Astrocyte of the cerebellum (primary cell): ENCODE results near the gene FYN.

ENCODE experiments used
- DNase-seq: peaks from one replicate; pipeline ENCODE4 v3.0.0-alpha.2; 2011; ENCODE audit warnings: low read depth
- H3K4me3 ChIP-seq: 2 replicates; pipeline ENCODE4 v1.5.1; 2011; ENCODE audit warnings: mild to moderate bottlenecking, low read depth, low read length, moderate library complexity
- in situ Hi-C: cut with HindIII; loops from 2 replicates; pipeline ENCODE4 v1.10.0; 2017; ENCODE audit warnings: low sequenced_read_pairs
- TF ChIP-seq, protein P1 (sequence below): IDR thresholded peaks from 2 replicates; pipeline ENCODE4 v1.5.1; 2012; ENCODE audit warnings: low read length, low read depth, moderate library complexity, mild to moderate bottlenecking; ENCODE audit errors: missing control alignments

The FYN gene

DNA sequence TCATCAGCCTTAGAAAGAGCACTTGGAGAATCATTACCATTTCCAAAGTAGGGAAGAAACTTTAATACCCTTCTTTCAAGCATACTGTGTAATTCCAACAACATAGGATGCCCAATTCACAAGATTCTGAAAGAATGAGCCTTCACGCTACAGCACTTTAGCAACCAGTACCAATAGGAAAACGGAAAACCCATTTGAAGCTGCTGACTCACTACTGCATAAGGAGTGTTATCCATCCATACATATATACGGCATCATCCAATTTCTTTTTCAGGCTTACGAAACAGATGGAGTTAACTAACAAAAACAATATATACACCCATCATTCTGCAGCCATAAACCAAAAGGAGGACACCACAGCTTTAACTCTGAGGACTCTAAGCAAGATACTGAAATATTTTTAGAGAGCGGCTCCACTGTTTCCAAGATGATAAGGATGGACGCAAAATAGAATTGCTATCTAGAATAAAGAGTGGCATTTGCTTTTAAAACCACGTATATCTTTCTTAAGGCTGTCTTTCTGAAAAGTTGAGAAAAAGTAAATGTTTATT is 24.9 kb downstream of the FYN start:
- in situ Hi-C loops, result no loop called here
- H3K4me3 ChIP-seq, result no peak overlapping the region
- TF ChIP-seq, protein P1, sequence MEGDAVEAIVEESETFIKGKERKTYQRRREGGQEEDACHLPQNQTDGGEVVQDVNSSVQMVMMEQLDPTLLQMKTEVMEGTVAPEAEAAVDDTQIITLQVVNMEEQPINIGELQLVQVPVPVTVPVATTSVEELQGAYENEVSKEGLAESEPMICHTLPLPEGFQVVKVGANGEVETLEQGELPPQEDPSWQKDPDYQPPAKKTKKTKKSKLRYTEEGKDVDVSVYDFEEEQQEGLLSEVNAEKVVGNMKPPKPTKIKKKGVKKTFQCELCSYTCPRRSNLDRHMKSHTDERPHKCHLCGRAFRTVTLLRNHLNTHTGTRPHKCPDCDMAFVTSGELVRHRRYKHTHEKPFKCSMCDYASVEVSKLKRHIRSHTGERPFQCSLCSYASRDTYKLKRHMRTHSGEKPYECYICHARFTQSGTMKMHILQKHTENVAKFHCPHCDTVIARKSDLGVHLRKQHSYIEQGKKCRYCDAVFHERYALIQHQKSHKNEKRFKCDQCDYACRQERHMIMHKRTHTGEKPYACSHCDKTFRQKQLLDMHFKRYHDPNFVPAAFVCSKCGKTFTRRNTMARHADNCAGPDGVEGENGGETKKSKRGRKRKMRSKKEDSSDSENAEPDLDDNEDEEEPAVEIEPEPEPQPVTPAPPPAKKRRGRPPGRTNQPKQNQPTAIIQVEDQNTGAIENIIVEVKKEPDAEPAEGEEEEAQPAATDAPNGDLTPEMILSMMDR, result no peak
- no peak for DNase-seq

DNA sequence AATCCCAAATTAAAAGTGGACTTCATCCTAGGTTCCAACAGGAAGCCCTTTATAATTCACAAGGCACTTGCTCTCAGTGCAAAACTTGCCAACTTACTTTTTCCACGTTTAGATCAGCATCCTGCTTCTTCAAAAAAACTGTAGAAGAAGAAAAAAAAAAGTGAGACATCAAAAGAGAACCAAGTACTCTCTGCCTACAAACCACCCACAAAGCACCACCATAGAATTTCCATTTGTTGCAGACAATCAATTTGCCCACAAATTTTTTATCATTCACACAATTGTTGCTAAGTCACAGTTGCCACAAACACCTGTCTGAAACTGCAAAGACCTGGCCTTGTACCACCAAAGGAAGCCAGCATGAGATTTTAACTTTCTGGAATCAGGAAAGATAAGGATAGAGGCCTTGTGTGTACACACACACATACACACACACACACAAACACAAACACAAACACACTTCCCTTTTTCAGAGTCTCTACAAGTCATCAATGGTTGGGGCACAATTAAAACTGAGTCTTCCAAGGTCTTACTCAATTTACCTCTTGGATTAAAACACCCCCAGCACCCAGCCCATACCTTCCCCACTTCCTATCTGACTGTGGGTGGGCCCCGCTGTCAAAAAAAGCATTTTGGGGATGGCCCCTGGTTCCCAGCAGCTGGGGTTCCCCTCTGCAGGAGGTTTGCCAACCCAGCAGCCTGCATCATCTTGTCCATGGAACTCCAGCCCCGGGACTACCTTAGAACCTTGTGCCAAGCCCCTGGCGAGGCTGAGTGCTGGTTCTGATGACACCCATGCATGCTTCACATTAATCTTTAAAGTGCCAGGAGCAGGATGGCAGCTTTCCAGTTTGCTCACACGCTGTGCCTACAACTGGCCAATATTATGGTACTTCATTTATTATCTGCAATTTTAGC is 26.5 kb downstream of the FYN start:
- no peak for DNase-seq
- no peak overlapping the region for H3K4me3 ChIP-seq
- TF ChIP-seq, protein P1, result no peak
- in situ Hi-C loops, result no loop called here

GRCh38 chr6:111846066-111846465 is 27.2 kb downstream of the FYN start:
- no peak for DNase-seq
- in situ Hi-C loops, result no loop called here
- TF ChIP-seq, protein P1, result no peak
- H3K4me3 ChIP-seq, result no peak overlapping the region

DNA sequence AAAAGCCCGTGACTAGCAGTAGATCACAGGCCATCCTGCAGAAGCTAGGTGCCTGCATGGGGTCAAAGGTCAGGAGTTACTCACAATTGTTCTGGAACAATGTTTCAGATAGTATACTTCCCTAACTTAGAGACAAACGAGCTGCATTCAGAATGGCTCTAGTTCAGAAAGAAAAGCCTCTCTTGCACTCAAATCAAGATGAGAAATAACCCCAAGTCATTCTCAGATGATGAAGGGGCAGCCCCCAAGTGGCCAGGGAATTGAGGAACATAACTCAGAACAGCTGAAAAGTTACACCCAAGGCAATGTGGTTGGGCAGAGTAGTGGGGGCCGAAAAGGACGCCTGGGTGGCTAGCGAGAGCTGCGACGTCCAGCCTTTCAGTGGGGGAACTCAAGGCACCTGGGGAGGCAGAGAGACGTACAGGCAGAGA is 27.8 kb downstream of the FYN start:
- TF ChIP-seq, protein P1, result no peak
- in situ Hi-C loops, result no loop called here
- no peak for DNase-seq
- no peak overlapping the region for H3K4me3 ChIP-seq

DNA sequence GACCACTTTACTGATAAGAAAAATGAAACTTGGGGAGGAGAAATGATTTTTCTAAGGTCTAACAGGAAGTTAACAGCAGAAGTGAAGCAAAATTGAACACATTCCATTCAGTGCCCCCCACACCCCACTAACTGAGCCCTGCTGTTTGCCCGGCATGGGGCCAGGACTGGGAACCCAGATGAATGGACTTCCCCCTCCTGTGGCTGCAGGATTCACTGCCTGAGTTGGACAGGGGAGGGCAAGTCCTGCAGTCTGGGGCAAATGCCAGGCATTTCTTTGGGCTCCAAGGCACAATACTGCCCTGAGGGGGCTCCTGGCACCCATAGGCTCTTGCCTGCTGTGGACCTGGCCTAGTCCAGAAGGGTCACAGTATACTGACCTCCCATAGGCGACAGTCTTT is 28.3 kb downstream of the FYN start:
- no peak for DNase-seq
- in situ Hi-C loops, result no loop called here
- no peak overlapping the region for H3K4me3 ChIP-seq
- TF ChIP-seq, protein P1, result peak; percentile 27

GRCh38 chr6:111844376-111844775 is 28.9 kb downstream of the FYN start:
- TF ChIP-seq, protein P1, result no peak
- no peak for DNase-seq
- no peak overlapping the region for H3K4me3 ChIP-seq
- in situ Hi-C loops, result no loop called here
